ENCODE measurements around the gene ASB1. TPM values are rescaled to one million over a fixed set of nuclear protein-coding genes. Genes with fewer than 3 reads are reported as not detected.

The ASB1 gene
- total and polyA plus RNA-seq, 10 of the 15 experiments (the other 5 are each of a cell fraction or from before 2014, with no cell fraction given), result 5.2 to 31.2 (median 25.8) TPM

DNA sequence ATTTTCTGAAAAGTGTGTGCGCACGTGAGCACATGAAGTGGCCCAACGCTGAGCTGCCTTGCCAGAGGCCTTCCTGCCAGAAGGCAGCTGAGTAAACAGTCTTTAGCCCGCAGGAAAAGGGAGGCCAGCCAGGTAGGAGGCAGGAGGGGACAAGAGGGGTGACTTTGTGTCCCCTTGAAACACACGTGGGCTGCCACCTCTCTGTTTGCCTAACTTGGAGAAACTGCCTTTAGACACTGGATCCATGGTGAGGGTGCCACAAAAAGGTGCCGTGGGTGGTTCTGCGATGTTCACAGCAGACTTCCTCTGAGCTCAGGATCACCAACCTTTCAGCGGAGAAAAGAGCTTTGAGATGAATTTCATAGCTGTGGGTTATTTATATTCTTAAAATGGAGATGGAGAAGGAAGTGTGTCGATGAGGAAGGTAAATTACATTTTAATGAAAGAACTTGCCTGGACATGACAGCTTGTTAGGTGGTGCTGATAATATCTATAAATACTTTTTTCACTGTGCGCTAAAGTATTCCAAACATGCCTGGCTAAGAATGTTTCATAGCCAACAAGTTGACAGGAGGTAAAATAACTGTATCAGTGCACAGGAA lies 36.6 kb upstream of the ASB1 start:
- FAIRE-seq, result no peak
- CTCF ChIA-PET, result interaction anchor here (0.9 kb wide), 1 partner anchor 33 kb away, joined by 3 read pairs; no protein-coding TSS in a partner anchor
- H4K20me1 ChIP-seq (ENCODE audit: control insufficient read depth, insufficient read depth), result no peaks in the 10 kb centered on the region

More for the DNA sequence above, 36.6 kb upstream of the ASB1 start:
- H3K27ac ChIP-seq (ENCODE audit: control insufficient read depth, insufficient read depth), result no peak overlapping the region
- in situ Hi-C loops (cut with MboI) (no loop called here), intact Hi-C loops (cut with micrococcal nuclease; ENCODE audit: unreplicated experiment) (no loop called here)
- ChIA-PET RAD21 (ENCODE audit: unreplicated experiment) (no interaction called here), POLR2A (no interaction called here), SMC1A (ENCODE audit: uncharacterized antibody, unreplicated experiment) (no interaction called here)
- H3K4me1 ChIP-seq (ENCODE audit: control insufficient read depth, insufficient read depth, low read length), result no peaks in the 10 kb centered on the region
- WGBS (ENCODE audit: insufficient coverage, insufficient replicate concordance, low lambda C conversion rate, missing lambda C conversion rate), result 79% methylated on average over 10 of the region's 10 CpGs
- no peaks in the 10 kb centered on the region for H3K79me2 ChIP-seq (ENCODE audit: control insufficient read depth, insufficient read depth, low read length)
- BruUV-seq (replicated peaks), result no TSS peak
- no peak overlapping the region for H2AFZ ChIP-seq (ENCODE audit: control insufficient read depth, low read depth, low read length)
- DNase-seq (ENCODE audit: low read depth, low spot score), result no peak
- no peaks in the 10 kb centered on the region for H3K36me3 ChIP-seq (ENCODE audit: control insufficient read depth in 2 of 2, insufficient read depth in 2 of 2, low read length in 1 of 2)
- no peak overlapping the region for H3K4me2 ChIP-seq (ENCODE audit: control insufficient read depth, insufficient read depth)
- TF ChIP-seq NR2C1 (IDR thresholded peaks at IDR 0.05) (no peak), KDM1A (IDR thresholded peaks at IDR 0.05; ENCODE audit: borderline replicate concordance) (no peak), MTA3 (IDR thresholded peaks at IDR 0.05; ENCODE audit: borderline replicate concordance, low read length) (no peak), EP300 (IDR thresholded peaks at IDR 0.05; ENCODE audit: borderline replicate concordance in 1 of 2, control insufficient read depth in 1 of 2, low read depth in 2 of 2, low read length in 2 of 2) (no peak), WRNIP1 (IDR thresholded peaks at IDR 0.05; ENCODE audit: borderline replicate concordance, low read depth, low read length) (no peak), ZZZ3 (IDR thresholded peaks at IDR 0.05; ENCODE audit: control insufficient read depth, insufficient read length, low read depth) (no peak)
- TF ChIP-seq, protein P1, sequence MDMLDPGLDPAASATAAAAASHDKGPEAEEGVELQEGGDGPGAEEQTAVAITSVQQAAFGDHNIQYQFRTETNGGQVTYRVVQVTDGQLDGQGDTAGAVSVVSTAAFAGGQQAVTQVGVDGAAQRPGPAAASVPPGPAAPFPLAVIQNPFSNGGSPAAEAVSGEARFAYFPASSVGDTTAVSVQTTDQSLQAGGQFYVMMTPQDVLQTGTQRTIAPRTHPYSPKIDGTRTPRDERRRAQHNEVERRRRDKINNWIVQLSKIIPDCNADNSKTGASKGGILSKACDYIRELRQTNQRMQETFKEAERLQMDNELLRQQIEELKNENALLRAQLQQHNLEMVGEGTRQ (IDR thresholded peaks at IDR 0.05; ENCODE audit: borderline replicate concordance, low read depth, low read length), result no peak
- TF ChIP-seq, protein P2, sequence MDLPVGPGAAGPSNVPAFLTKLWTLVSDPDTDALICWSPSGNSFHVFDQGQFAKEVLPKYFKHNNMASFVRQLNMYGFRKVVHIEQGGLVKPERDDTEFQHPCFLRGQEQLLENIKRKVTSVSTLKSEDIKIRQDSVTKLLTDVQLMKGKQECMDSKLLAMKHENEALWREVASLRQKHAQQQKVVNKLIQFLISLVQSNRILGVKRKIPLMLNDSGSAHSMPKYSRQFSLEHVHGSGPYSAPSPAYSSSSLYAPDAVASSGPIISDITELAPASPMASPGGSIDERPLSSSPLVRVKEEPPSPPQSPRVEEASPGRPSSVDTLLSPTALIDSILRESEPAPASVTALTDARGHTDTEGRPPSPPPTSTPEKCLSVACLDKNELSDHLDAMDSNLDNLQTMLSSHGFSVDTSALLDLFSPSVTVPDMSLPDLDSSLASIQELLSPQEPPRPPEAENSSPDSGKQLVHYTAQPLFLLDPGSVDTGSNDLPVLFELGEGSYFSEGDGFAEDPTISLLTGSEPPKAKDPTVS (IDR thresholded peaks at IDR 0.05; ENCODE audit: low read depth, low read length), result no peak
- TF ChIP-seq, protein P3, sequence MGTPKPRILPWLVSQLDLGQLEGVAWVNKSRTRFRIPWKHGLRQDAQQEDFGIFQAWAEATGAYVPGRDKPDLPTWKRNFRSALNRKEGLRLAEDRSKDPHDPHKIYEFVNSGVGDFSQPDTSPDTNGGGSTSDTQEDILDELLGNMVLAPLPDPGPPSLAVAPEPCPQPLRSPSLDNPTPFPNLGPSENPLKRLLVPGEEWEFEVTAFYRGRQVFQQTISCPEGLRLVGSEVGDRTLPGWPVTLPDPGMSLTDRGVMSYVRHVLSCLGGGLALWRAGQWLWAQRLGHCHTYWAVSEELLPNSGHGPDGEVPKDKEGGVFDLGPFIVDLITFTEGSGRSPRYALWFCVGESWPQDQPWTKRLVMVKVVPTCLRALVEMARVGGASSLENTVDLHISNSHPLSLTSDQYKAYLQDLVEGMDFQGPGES (IDR thresholded peaks at IDR 0.05), result no peak
- H3K9ac ChIP-seq (ENCODE audit: control insufficient read depth, insufficient read depth, low read length), result no peak overlapping the region
- H3K9me3 ChIP-seq (replicated peaks; ENCODE audit: control insufficient read depth, insufficient read depth, low read length), result no peaks in the 10 kb centered on the region
- no peak for ATAC-seq
- H3K27me3 ChIP-seq (replicated peaks in 1 of 2; ENCODE audit: control insufficient read depth in 2 of 2, insufficient read depth in 2 of 2, low read length in 1 of 2), result no peaks in the 10 kb centered on the region
- no peak overlapping the region for H3K4me3 ChIP-seq

Data from GM12878 (cell line).